GM23338 (cell line): ENCODE measurements around the gene EXOSC3. TPM values are rescaled to one million over a fixed set of nuclear protein-coding genes. Genes with fewer than 3 reads are reported as not detected.
A peak's percentile ranks its signal among the peaks of the same experiment; 100 is the strongest.

Source experiments
- ATAC-seq: fragments of 200-7000 bp; cut with Tn5 transposase; 3 replicates; pipeline ENCODE4 v1.9.1; 2020
- DNase-seq: peaks from one replicate; pipeline ENCODE4 v3.0.0-alpha.2; 2015; ENCODE audit warnings: low spot score
- H2AFZ ChIP-seq: fragments of 200-600 bp; sonication (generic); 2 replicates; pipeline ENCODE4 v1.8.0; 2016; ENCODE audit warnings: antibody characterized with exemption, mild to moderate bottlenecking, moderate library complexity
- H3F3A ChIP-seq: fragments of 200-600 bp; sonication (generic); replicated peaks from 2 replicates; pipeline ENCODE4 v1.8.0; 2017; ENCODE audit warnings: antibody characterized with exemption, mixed run types, low read depth
- H3K27ac ChIP-seq: fragments of 200-600 bp; sonication (generic); 2 replicates; pipeline ENCODE4 v1.6.1; 2016; ENCODE audit warnings: low read depth
- H3K27me3 ChIP-seq: fragments of 200-600 bp; sonication (generic); 2 replicates; pipeline ENCODE4 v1.8.0; 2016; ENCODE audit warnings: mild to moderate bottlenecking, mixed run types, moderate library complexity; ENCODE audit not compliant: insufficient read depth
- H3K36me3 ChIP-seq: fragments of 200-600 bp; sonication (generic); 2 replicates; pipeline ENCODE4 v1.8.0; 2016; ENCODE audit warnings: mild to moderate bottlenecking; ENCODE audit not compliant: insufficient read depth
- H3K4me1 ChIP-seq: fragments of 200-600 bp; sonication (generic); 2 replicates; pipeline ENCODE4 v1.8.0; 2016; ENCODE audit warnings: mild to moderate bottlenecking, moderate library complexity; ENCODE audit not compliant: insufficient read depth
- H3K4me2 ChIP-seq: fragments of 200-600 bp; sonication (generic); 2 replicates; pipeline ENCODE4 v1.7.1; 2017; ENCODE audit warnings: mixed run types
- H3K4me3 ChIP-seq: fragments of 200-600 bp; sonication (generic); 2 replicates; pipeline ENCODE4 v1.6.1; 2016; ENCODE audit warnings: mixed run types
- H3K79me2 ChIP-seq: fragments of 200-600 bp; sonication (generic); replicated peaks from 2 replicates; pipeline ENCODE4 v1.8.0; 2017; ENCODE audit warnings: mild to moderate bottlenecking; ENCODE audit not compliant: insufficient read depth
- H3K9me2 ChIP-seq: fragments of 200-600 bp; sonication (generic); 2 replicates; pipeline ENCODE4 v1.8.0; 2017; ENCODE audit not compliant: insufficient read depth
- H4K20me1 ChIP-seq: fragments of 200-600 bp; sonication (generic); replicated peaks from 2 replicates; pipeline ENCODE4 v1.8.0; 2017; ENCODE audit warnings: mild to moderate bottlenecking; ENCODE audit not compliant: insufficient read depth
- H3K27ac Mint-ChIP-seq: 2 replicates; pipeline ENCODE4 v1.8.0; 2020; ENCODE audit warnings: inconsistent platforms, mild to moderate bottlenecking, moderate library complexity, mixed read lengths
- H3K27me3 Mint-ChIP-seq: 3 replicates; pipeline ENCODE4 v1.8.0; 2022; ENCODE audit warnings: low read depth, mild to moderate bottlenecking, moderate library complexity, mixed read lengths, inconsistent platforms; ENCODE audit not compliant: insufficient read depth, poor library complexity
- H3K36me3 Mint-ChIP-seq: 3 replicates; pipeline ENCODE4 v1.8.0; 2021; ENCODE audit warnings: low read depth, mild to moderate bottlenecking, inconsistent platforms, moderate library complexity, mixed read lengths
- H3K4me1 Mint-ChIP-seq: 3 replicates; pipeline ENCODE4 v1.8.0; 2020; ENCODE audit warnings: mild to moderate bottlenecking, inconsistent platforms, mixed read lengths
- H3K4me3 Mint-ChIP-seq: 3 replicates; pipeline ENCODE4 v1.8.0; 2021; ENCODE audit warnings: moderate library complexity, mild to moderate bottlenecking, inconsistent platforms, mixed read lengths
- H3K9me3 Mint-ChIP-seq: 3 replicates; pipeline ENCODE4 v1.8.0; 2020; ENCODE audit warnings: moderate library complexity, mild to moderate bottlenecking, inconsistent platforms, mixed read lengths
- CREB1 ChIP-seq: fragments of 250-450 bp; sonication (Bioruptor Pico); IDR thresholded peaks from 2 replicates; pipeline ENCODE4 v1.5.0; 2020; ENCODE audit warnings: low read depth, mild to moderate bottlenecking, moderate library complexity
- CTCF ChIP-seq, 2 experiments: fragments of 200-600 bp in 1 of 2; sonication (generic) in 1 of 2; conservative IDR thresholded peaks; 2 replicates each; pipeline versions ENCODE4 v1.5.1 to v1.6.1; 2016 to 2017; ENCODE audit warnings: antibody characterized with exemption in 2 of 2, low read depth in 2 of 2, mild to moderate bottlenecking in 2 of 2, moderate library complexity in 1 of 2
- EZH2 ChIP-seq: fragments of 200-600 bp; sonication (generic); IDR thresholded peaks from one replicate; pipeline ENCODE4 v1.8.0; 2017; ENCODE audit warnings: antibody characterized with exemption, mild to moderate bottlenecking, low read depth; ENCODE audit not compliant: unreplicated experiment
- EZH2phosphoT487 ChIP-seq: fragments of 200-600 bp; sonication (generic); IDR thresholded peaks from one replicate; pipeline ENCODE4 v1.8.1; 2018; ENCODE audit warnings: antibody characterized with exemption; ENCODE audit not compliant: unreplicated experiment
- JUNB ChIP-seq: IDR thresholded peaks from one replicate; pipeline ENCODE4 v1.6.1; 2016; ENCODE audit warnings: antibody characterized with exemption; ENCODE audit not compliant: unreplicated experiment
- POLR2AphosphoS5 ChIP-seq: IDR thresholded peaks from 2 replicates; pipeline ENCODE4 v1.6.1; 2016; ENCODE audit warnings: antibody characterized with exemption, low read depth
- ZNF114 ChIP-seq: fragments of 250-450 bp; sonication (Bioruptor Pico); IDR thresholded peaks from 2 replicates; pipeline ENCODE4 v1.5.0; 2020; ENCODE audit warnings: mild to moderate bottlenecking, moderate library complexity
- ZNF331 ChIP-seq: fragments of 250-450 bp; sonication (Bioruptor Pico); IDR thresholded peaks from 2 replicates; pipeline ENCODE4 v1.5.0; 2020; ENCODE audit warnings: low read depth, mild to moderate bottlenecking, moderate library complexity
- polyA plus RNA-seq: library from polyadenylated mRNA; unstranded; fragments of >200 nt; fragmentation: Nextera tagmentation; extraction: Ambion mirVana; gene quantifications from 2 replicates; pipeline ENCODE4 v1.2.1, GENCODE V29; 2016
- total RNA-seq: library from RNA; depleted of rRNA; stranded (reverse); fragments of >200 nt; shearing (Covaris generic); gene quantifications from 2 replicates; pipeline ENCODE4 v1.2.3, GENCODE V29; 2014
- TF ChIP-seq, protein P1 (sequence below): fragments of 250-450 bp; sonication (Bioruptor Pico); IDR thresholded peaks from 2 replicates; pipeline ENCODE4 v1.5.0; 2020; ENCODE audit warnings: mild to moderate bottlenecking, moderate library complexity

Gene EXOSC3
- total and polyA plus RNA-seq, 2 experiments from 2014 or later: 62.3 to 149 TPM

- ATAC-seq (peak; percentile 45), DNase-seq (peak; percentile 57)
- peaks cover 3% of the 10 kb centered on the region for H3K27me3 Mint-ChIP-seq
- H3F3A ChIP-seq: peaks cover 4% of the 10 kb centered on the region; the same call in 1 of the 2 replicates
- H3K4me3 ChIP-seq: peak overlapping the region; percentile 93
- H3K9me3 Mint-ChIP-seq: no peaks in the 10 kb centered on the region; the same call in 2 of the 3 replicates
- H4K20me1 ChIP-seq: peaks cover 10% of the 10 kb centered on the region; the same call in 1 of the 2 replicates
- peak overlapping the region; percentile 76 for H2AFZ ChIP-seq
- H3K36me3 Mint-ChIP-seq: no peaks in the 10 kb centered on the region
- peaks cover 21% of the 10 kb centered on the region for H3K4me1 Mint-ChIP-seq
- no peak for TF ChIP-seq CREB1 (CRISPR knock-in tag)
- TF ChIP-seq ZNF331 (CRISPR knock-in tag): no peak
- no peak for TF ChIP-seq CTCF (conservative IDR thresholded peaks at IDR 0.05; ENCODE audit: low read depth in 2 of 2)
- no peak for TF ChIP-seq EZH2
- TF ChIP-seq ZNF114 (CRISPR knock-in tag): no peak
- no peak overlapping the region for H3K27ac Mint-ChIP-seq
- no peaks in the 10 kb centered on the region for H3K27me3 ChIP-seq
- no peaks in the 10 kb centered on the region for H3K36me3 ChIP-seq
- H3K4me1 ChIP-seq: peaks cover 25% of the 10 kb centered on the region
- H3K4me2 ChIP-seq: peak overlapping the region; percentile 100
- no peaks in the 10 kb centered on the region for H3K9me2 ChIP-seq
- H3K79me2 ChIP-seq: peaks cover 35% of the 10 kb centered on the region
- peak overlapping the region; percentile 99 for H3K4me3 Mint-ChIP-seq
- peak overlapping the region; percentile 81; the same call in 1 of the 2 replicates for H3K27ac ChIP-seq
Measured at GRCh38 chr9:37801287-37801850, 16.5 kb upstream of the EXOSC3 start.

- peak within 1 kb of the TSS; percentile 97 for H2AFZ ChIP-seq
- peaks cover 10% of the 10 kb centered on the region; the same call in 1 of the 2 replicates for H4K20me1 ChIP-seq
- Mint-ChIP-seq H3K4me3 (peak within 1 kb of the TSS; percentile 99), H3K9me3 (no peaks in the 10 kb centered on the region; the same call in 2 of the 3 replicates), H3K36me3 (no peaks in the 10 kb centered on the region), H3K27ac (peak within 1 kb of the TSS; percentile 96), H3K4me1 (peaks cover 21% of the 10 kb centered on the region), H3K27me3 (peaks cover 3% of the 10 kb centered on the region)
- H3K36me3 ChIP-seq: no peaks in the 10 kb centered on the region
- peak within 1 kb of the TSS; percentile 88; the same call in 1 of the 2 replicates for H3K27ac ChIP-seq
- no peaks in the 10 kb centered on the region for H3K27me3 ChIP-seq
- ATAC-seq: peak; percentile 91
- DNase-seq: peak; percentile 93
- H3K4me3 ChIP-seq: peak within 1 kb of the TSS; percentile 93
- no peaks in the 10 kb centered on the region for H3K9me2 ChIP-seq
- peaks cover 35% of the 10 kb centered on the region for H3K79me2 ChIP-seq
- H3K4me2 ChIP-seq: peak within 1 kb of the TSS; percentile 100
- peaks cover 25% of the 10 kb centered on the region for H3K4me1 ChIP-seq
- peaks cover 4% of the 10 kb centered on the region; the same call in 1 of the 2 replicates for H3F3A ChIP-seq
- TF ChIP-seq EZH2: no peak
- peak; percentile 88 for TF ChIP-seq POLR2AphosphoS5
- TF ChIP-seq JUNB: no peak
- no peak for TF ChIP-seq EZH2phosphoT487
- 0 out of 2 replicates have a peak, but pooled peaks have one; percentile 22 for TF ChIP-seq ZNF114 (CRISPR knock-in tag)
- TF ChIP-seq CTCF (conservative IDR thresholded peaks at IDR 0.05; ENCODE audit: low read depth in 2 of 2): no peak
- TF ChIP-seq, protein P1, sequence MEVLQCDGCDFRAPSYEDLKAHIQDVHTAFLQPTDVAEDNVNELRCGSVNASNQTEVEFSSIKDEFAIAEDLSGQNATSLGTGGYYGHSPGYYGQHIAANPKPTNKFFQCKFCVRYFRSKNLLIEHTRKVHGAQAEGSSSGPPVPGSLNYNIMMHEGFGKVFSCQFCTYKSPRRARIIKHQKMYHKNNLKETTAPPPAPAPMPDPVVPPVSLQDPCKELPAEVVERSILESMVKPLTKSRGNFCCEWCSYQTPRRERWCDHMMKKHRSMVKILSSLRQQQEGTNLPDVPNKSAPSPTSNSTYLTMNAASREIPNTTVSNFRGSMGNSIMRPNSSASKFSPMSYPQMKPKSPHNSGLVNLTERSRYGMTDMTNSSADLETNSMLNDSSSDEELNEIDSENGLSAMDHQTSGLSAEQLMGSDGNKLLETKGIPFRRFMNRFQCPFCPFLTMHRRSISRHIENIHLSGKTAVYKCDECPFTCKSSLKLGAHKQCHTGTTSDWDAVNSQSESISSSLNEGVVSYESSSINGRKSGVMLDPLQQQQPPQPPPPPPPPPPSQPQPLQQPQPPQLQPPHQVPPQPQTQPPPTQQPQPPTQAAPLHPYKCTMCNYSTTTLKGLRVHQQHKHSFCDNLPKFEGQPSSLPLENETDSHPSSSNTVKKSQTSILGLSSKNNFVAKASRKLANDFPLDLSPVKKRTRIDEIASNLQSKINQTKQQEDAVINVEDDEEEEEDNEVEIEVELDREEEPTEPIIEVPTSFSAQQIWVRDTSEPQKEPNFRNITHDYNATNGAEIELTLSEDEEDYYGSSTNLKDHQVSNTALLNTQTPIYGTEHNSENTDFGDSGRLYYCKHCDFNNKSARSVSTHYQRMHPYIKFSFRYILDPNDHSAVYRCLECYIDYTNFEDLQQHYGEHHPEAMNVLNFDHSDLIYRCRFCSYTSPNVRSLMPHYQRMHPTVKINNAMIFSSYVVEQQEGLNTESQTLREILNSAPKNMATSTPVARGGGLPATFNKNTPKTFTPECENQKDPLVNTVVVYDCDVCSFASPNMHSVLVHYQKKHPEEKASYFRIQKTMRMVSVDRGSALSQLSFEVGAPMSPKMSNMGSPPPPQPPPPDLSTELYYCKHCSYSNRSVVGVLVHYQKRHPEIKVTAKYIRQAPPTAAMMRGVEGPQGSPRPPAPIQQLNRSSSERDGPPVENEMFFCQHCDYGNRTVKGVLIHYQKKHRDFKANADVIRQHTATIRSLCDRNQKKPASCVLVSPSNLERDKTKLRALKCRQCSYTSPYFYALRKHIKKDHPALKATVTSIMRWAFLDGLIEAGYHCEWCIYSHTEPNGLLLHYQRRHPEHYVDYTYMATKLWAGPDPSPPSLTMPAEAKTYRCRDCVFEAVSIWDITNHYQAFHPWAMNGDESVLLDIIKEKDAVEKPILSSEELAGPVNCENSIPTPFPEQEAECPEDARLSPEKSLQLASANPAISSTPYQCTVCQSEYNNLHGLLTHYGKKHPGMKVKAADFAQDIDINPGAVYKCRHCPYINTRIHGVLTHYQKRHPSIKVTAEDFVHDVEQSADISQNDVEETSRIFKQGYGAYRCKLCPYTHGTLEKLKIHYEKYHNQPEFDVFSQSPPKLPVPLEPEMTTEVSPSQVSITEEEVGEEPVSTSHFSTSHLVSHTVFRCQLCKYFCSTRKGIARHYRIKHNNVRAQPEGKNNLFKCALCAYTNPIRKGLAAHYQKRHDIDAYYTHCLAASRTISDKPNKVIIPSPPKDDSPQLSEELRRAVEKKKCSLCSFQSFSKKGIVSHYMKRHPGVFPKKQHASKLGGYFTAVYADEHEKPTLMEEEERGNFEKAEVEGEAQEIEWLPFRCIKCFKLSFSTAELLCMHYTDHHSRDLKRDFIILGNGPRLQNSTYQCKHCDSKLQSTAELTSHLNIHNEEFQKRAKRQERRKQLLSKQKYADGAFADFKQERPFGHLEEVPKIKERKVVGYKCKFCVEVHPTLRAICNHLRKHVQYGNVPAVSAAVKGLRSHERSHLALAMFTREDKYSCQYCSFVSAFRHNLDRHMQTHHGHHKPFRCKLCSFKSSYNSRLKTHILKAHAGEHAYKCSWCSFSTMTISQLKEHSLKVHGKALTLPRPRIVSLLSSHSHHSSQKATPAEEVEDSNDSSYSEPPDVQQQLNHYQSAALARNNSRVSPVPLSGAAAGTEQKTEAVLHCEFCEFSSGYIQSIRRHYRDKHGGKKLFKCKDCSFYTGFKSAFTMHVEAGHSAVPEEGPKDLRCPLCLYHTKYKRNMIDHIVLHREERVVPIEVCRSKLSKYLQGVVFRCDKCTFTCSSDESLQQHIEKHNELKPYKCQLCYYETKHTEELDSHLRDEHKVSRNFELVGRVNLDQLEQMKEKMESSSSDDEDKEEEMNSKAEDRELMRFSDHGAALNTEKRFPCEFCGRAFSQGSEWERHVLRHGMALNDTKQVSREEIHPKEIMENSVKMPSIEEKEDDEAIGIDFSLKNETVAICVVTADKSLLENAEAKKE: no peak
Measured at GRCh38 chr9:37800631-37801286, 15.9 kb upstream of the EXOSC3 start, which contains the start of gene DCAF10. DCAF10 (plus strand) TSS chr9:37800797; CDS start chr9:37800867, 70 bp downstream.
